ENCODE results near the gene BUD13.

The BUD13 gene

DNA sequence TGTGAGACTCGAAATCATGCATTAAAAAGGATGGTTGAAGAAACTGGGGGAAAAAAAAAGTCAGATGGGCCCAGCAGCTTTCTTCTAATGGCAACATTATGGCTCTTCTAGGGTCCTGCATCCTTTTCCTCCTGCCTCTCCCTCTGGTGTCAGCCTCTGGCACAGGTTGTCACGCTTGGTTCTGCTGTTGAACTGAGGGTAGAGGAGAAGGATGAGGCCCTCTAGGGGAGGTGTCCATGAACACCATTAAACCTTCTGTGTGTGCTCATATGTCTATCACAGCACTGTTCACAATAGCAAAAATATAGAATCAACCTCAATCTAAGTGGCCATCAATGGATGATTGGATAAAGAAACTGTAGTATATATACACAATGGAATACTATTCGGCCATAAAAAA is 36.0 kb downstream of the BUD13 start:
- H3K9me3 ChIP-seq (ENCODE audit: insufficient read depth, low read depth, low read length), result no peaks in the 10 kb centered on the region
- H3K4ac ChIP-seq (ENCODE audit: low read depth, low read length), result no peak overlapping the region
- no peaks in the 10 kb centered on the region for H3K36me3 ChIP-seq (ENCODE audit: control insufficient read depth in 1 of 2, insufficient read depth in 2 of 2, low read length in 2 of 2)
- H2BK12ac ChIP-seq (ENCODE audit: low read length), result no peak overlapping the region
- H3K9ac ChIP-seq (ENCODE audit: low read length), result no peak overlapping the region
- H3K4me3 ChIP-seq (ENCODE audit: low read depth, low read length), result no peak overlapping the region
- H4K91ac ChIP-seq (ENCODE audit: low read depth, low read length), result no peak overlapping the region
- H3K79me1 ChIP-seq (ENCODE audit: low read length), result no peaks in the 10 kb centered on the region
- no peak overlapping the region for H3K23ac ChIP-seq (ENCODE audit: low read length)
- H3K18ac ChIP-seq (ENCODE audit: low read length), result no peak overlapping the region
- H4K8ac ChIP-seq (ENCODE audit: low read depth, low read length), result no peak overlapping the region
- no peak overlapping the region for H3K27ac ChIP-seq (ENCODE audit: low read depth, low read length)
- no peak overlapping the region for H4K12ac ChIP-seq (ENCODE audit: low read depth, low read length)
- no peak overlapping the region for H3K4me2 ChIP-seq (ENCODE audit: low read length)
- H3K14ac ChIP-seq (ENCODE audit: low read length), result no peak overlapping the region
- no peak overlapping the region for H2BK5ac ChIP-seq (ENCODE audit: low read depth, low read length, poor library complexity)
- peak in 1 of 2 donors; percentile 15 for DNase-seq
- no CpG with 5 or more reads among the region's 3 CpGs for WGBS (ENCODE audit: extremely low coverage, insufficient coverage, insufficient read length)
- no peaks in the 10 kb centered on the region for H3K27me3 ChIP-seq (ENCODE audit: insufficient read depth, low read length)
- peaks cover 2% of the 10 kb centered on the region in 2 experiments for H3K4me1 ChIP-seq (ENCODE audit: control insufficient read depth in 1 of 2, insufficient read depth in 2 of 2, low read length in 2 of 2)
- H2AK5ac ChIP-seq (ENCODE audit: low read length), result no peak overlapping the region
- no peak overlapping the region for H2AFZ ChIP-seq (ENCODE audit: insufficient read depth, low read length, poor library complexity)
- H3K79me2 ChIP-seq (ENCODE audit: control insufficient read depth, insufficient read depth, low read length, poor library complexity), result no peaks in the 10 kb centered on the region
- no peak overlapping the region for H2BK120ac ChIP-seq (ENCODE audit: insufficient read depth, low read length, poor library complexity)

DNA sequence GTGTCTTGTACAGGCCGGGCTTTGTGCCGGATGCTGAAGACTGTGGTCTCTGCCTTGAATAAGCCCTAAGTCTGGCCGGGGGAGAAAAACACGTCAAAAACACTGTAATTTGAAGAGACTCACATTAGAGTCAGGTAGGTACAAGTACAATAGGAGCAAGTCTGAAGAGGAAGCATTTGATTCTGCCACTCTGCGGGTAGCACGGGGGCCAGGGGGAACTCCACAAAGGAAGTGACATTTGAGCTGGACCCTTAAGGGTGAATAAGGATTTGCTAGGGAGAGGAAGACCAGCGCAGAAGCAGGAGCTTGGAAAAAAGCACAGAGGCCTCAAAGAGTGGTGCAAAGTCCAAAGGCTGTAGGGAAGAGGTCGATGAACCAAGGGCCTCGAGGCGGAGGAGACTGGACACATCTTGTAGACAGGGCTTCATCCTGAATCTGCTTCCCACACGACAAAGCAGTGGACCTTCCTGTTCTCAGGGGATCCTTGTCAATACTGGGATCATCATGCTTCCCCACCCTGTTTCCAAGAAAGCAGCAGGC is 38.7 kb downstream of the BUD13 start:
- no CpG with 5 or more reads among the region's 11 CpGs for WGBS (ENCODE audit: extremely low coverage, insufficient coverage, insufficient read length)

DNA sequence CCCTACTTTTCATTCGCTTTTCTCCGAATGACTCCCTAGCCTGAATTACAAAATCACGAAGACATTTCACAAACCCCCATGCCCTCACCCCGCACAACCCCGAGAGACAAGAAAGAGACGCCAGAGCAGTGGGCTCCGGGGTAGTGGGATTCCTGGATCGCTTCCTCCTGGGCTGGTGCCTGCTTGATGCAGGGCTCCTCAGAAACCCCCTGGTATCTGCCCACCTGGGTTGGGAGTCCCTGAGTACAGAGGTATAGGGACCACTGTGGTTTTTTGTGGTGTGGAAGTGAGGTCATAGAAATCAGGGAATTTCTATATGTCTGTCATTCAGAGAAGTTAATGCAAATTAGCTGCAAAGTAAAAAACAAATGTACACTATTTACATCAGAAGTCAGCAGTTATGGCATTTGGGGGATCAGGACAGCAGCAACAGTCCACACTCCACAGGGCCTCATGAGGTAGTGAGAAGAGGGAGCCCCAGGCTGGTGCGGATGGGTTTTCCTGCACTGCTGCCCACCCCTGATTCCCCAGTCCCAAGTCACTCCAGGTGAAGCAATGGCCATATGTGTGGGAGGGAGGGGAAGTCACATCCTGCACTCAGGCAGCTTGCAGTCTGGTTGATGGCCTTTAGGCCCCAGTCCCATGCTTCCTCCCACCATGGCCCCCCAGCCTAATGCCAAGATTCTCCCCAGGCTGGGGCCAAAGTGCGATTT is 39.6 kb downstream of the BUD13 start:
- no peak overlapping the region for H3K4me2 ChIP-seq (ENCODE audit: low read length)
- H4K8ac ChIP-seq (ENCODE audit: low read depth, low read length), result no peak overlapping the region
- H2BK5ac ChIP-seq (ENCODE audit: low read depth, low read length, poor library complexity), result no peak overlapping the region
- H3K79me2 ChIP-seq (ENCODE audit: control insufficient read depth, insufficient read depth, low read length, poor library complexity), result no peaks in the 10 kb centered on the region
- H3K18ac ChIP-seq (ENCODE audit: low read length), result no peak overlapping the region
- no peak overlapping the region for H3K27ac ChIP-seq (ENCODE audit: low read depth, low read length)
- no peaks in the 10 kb centered on the region for H3K9me3 ChIP-seq (ENCODE audit: insufficient read depth, low read depth, low read length)
- no peaks in the 10 kb centered on the region for H3K27me3 ChIP-seq (ENCODE audit: insufficient read depth, low read length)
- no peak overlapping the region for H3K4ac ChIP-seq (ENCODE audit: low read depth, low read length)
- no peak overlapping the region for H2BK12ac ChIP-seq (ENCODE audit: low read length)
- H3K14ac ChIP-seq (ENCODE audit: low read length), result no peak overlapping the region
- no peaks in the 10 kb centered on the region for H3K79me1 ChIP-seq (ENCODE audit: low read length)
- H3K4me1 ChIP-seq (ENCODE audit: control insufficient read depth in 1 of 2, insufficient read depth in 2 of 2, low read length in 2 of 2), result peaks cover 0 to 5% of the 10 kb centered on the region in 2 experiments
- no peak overlapping the region for H2BK120ac ChIP-seq (ENCODE audit: insufficient read depth, low read length, poor library complexity)
- H3K23ac ChIP-seq (ENCODE audit: low read length), result no peak overlapping the region
- no peak overlapping the region for H3K9ac ChIP-seq (ENCODE audit: low read length)
- no peak overlapping the region for H2AK5ac ChIP-seq (ENCODE audit: low read length)
- no peak overlapping the region for H3K4me3 ChIP-seq (ENCODE audit: low read depth, low read length)
- no peak overlapping the region for H2AFZ ChIP-seq (ENCODE audit: insufficient read depth, low read length, poor library complexity)
- no peak overlapping the region for H4K12ac ChIP-seq (ENCODE audit: low read depth, low read length)
- no peak overlapping the region for H4K91ac ChIP-seq (ENCODE audit: low read depth, low read length)
- DNase-seq, result no peak
- WGBS (ENCODE audit: extremely low coverage, insufficient coverage, insufficient read length), result no CpG with 5 or more reads among the region's 10 CpGs
- H3K36me3 ChIP-seq (ENCODE audit: control insufficient read depth in 1 of 2, insufficient read depth in 2 of 2, low read length in 2 of 2), result no peaks in the 10 kb centered on the region

More for the DNA sequence above, 38.7 kb downstream of the BUD13 start:
- Histone ChIP-seq H3K4me2 (ENCODE audit: low read length) (no peak overlapping the region), H3K9ac (ENCODE audit: low read length) (no peak overlapping the region), H3K4me1 (ENCODE audit: control insufficient read depth in 1 of 2, insufficient read depth in 2 of 2, low read length in 2 of 2) (peaks cover 0 to 5% of the 10 kb centered on the region in 2 experiments), H2BK120ac (ENCODE audit: insufficient read depth, low read length, poor library complexity) (no peak overlapping the region), H3K4ac (ENCODE audit: low read depth, low read length) (no peak overlapping the region), H3K4me3 (ENCODE audit: low read depth, low read length) (no peak overlapping the region), H3K79me1 (ENCODE audit: low read length) (no peaks in the 10 kb centered on the region), H3K14ac (ENCODE audit: low read length) (no peak overlapping the region), H2BK5ac (ENCODE audit: low read depth, low read length, poor library complexity) (no peak overlapping the region), H2AFZ (ENCODE audit: insufficient read depth, low read length, poor library complexity) (no peak overlapping the region), H3K9me3 (ENCODE audit: insufficient read depth, low read depth, low read length) (no peaks in the 10 kb centered on the region), H4K91ac (ENCODE audit: low read depth, low read length) (no peak overlapping the region), H4K8ac (ENCODE audit: low read depth, low read length) (no peak overlapping the region), H3K36me3 (ENCODE audit: control insufficient read depth in 1 of 2, insufficient read depth in 2 of 2, low read length in 2 of 2) (no peaks in the 10 kb centered on the region), H4K12ac (ENCODE audit: low read depth, low read length) (no peak overlapping the region), H3K79me2 (ENCODE audit: control insufficient read depth, insufficient read depth, low read length, poor library complexity) (no peaks in the 10 kb centered on the region), H3K27me3 (ENCODE audit: insufficient read depth, low read length) (no peaks in the 10 kb centered on the region), H2AK5ac (ENCODE audit: low read length) (no peak overlapping the region), H2BK12ac (ENCODE audit: low read length) (no peak overlapping the region), H3K18ac (ENCODE audit: low read length) (no peak overlapping the region), H3K27ac (ENCODE audit: low read depth, low read length) (no peak overlapping the region), H3K23ac (ENCODE audit: low read length) (no peak overlapping the region)
- no peak for DNase-seq

DNA sequence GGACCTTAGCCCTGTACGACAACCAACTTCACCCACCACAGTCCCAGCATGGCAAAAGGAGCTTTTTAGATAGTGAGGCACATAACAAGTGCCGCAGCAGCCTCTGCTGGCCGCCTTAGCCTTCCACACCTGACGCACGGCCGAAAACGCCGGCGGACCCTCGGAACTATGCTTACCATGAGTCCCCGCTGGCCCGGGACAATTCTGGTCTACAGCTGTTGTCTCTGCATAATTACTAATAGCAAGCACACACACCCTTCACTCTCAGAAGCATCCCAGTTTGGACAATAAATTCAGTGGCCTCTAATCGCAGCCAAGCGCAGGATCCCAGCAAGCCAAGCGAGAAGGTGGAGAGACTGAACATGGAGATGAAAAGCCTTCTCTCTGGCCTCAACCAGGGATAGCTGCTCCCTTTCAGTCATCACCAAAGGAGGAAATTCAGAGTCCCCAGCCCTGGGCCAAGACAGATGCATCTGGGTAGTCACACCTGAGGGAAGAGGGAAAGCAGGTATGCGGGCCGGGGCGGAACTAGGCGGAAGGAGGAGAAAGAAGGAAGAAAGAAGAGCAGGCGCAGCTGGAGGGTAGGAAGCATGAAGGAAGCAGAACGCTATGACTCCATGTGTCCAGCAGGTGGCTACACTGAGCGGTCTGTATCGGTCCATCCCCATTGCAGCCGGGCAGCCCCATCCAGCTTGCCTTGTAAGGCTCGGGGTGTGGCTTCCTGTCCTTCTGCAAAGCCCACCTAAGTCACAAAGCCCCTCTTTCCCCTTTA is 40.3 kb downstream of the BUD13 start:
- Histone ChIP-seq H3K79me2 (ENCODE audit: control insufficient read depth, insufficient read depth, low read length, poor library complexity) (no peaks in the 10 kb centered on the region), H2BK12ac (ENCODE audit: low read length) (no peak overlapping the region), H3K4ac (ENCODE audit: low read depth, low read length) (no peak overlapping the region), H3K4me2 (ENCODE audit: low read length) (peak overlapping the region; percentile 19), H4K91ac (ENCODE audit: low read depth, low read length) (no peak overlapping the region), H3K9ac (ENCODE audit: low read length) (no peak overlapping the region), H3K79me1 (ENCODE audit: low read length) (no peaks in the 10 kb centered on the region), H3K14ac (ENCODE audit: low read length) (no peak overlapping the region), H3K4me1 (ENCODE audit: control insufficient read depth in 1 of 2, insufficient read depth in 2 of 2, low read length in 2 of 2) (peaks cover 0 to 5% of the 10 kb centered on the region in 2 experiments), H4K8ac (ENCODE audit: low read depth, low read length) (no peak overlapping the region), H3K27me3 (ENCODE audit: insufficient read depth, low read length) (no peaks in the 10 kb centered on the region), H2BK120ac (ENCODE audit: insufficient read depth, low read length, poor library complexity) (no peak overlapping the region), H3K36me3 (ENCODE audit: control insufficient read depth in 1 of 2, insufficient read depth in 2 of 2, low read length in 2 of 2) (no peaks in the 10 kb centered on the region), H4K12ac (ENCODE audit: low read depth, low read length) (no peak overlapping the region), H2AFZ (ENCODE audit: insufficient read depth, low read length, poor library complexity) (no peak overlapping the region), H3K18ac (ENCODE audit: low read length) (no peak overlapping the region), H3K4me3 (ENCODE audit: low read depth, low read length) (no peak overlapping the region), H3K9me3 (ENCODE audit: insufficient read depth, low read depth, low read length) (no peaks in the 10 kb centered on the region), H3K27ac (ENCODE audit: low read depth, low read length) (no peak overlapping the region), H3K23ac (ENCODE audit: low read length) (no peak overlapping the region), H2AK5ac (ENCODE audit: low read length) (no peak overlapping the region), H2BK5ac (ENCODE audit: low read depth, low read length, poor library complexity) (no peak overlapping the region)
- DNase-seq, result peak; percentile 74 to 89
- no CpG with 5 or more reads among the region's 25 CpGs for WGBS (ENCODE audit: extremely low coverage, insufficient coverage, insufficient read length)

Data from trophoblast cell (in vitro differentiated cells and primary cell).